WTC11 (cell line): Measurements from ENCODE around the gene MLX. TPM values are rescaled to one million over a fixed set of nuclear protein-coding genes. Genes with fewer than 3 reads are reported as not detected.

Experiments
- ATAC-seq: fragments of 200-7000 bp; cut with Tn5 transposase; 2 replicates; pipeline ENCODE4 v1.10.0; 2021; ENCODE audit warnings: mild to moderate bottlenecking, moderate library complexity
- CTCF ChIA-PET: fragments of 300-600 bp; sonication (Branson Sonifier 250); formaldehyde crosslinking; loops from one replicate; lab custom pipeline; 2021; ENCODE audit warnings: antibody characterized with exemption; lab: Charles Lee
- POLR2A ChIA-PET: fragments of 350-600 bp; sonication (Branson Sonifier 250); formaldehyde crosslinking; loops from one replicate; lab custom pipeline; 2021; ENCODE audit warnings: antibody characterized with exemption; lab: Charles Lee
- DNase-seq: peaks from one replicate; pipeline ENCODE4 v3.0.0; 2021; ENCODE audit warnings: low spot score
- H3K27ac Mint-ChIP-seq: 2 replicates; pipeline ENCODE4 v1.8.0; 2021; ENCODE audit warnings: mixed read lengths
- H3K27me3 Mint-ChIP-seq: 2 replicates; pipeline ENCODE4 v1.8.0; 2021; ENCODE audit warnings: low read depth, mild to moderate bottlenecking, moderate library complexity, mixed read lengths
- H3K36me3 Mint-ChIP-seq: 2 replicates; pipeline ENCODE4 v1.8.0; 2021; ENCODE audit warnings: mixed read lengths
- H3K4me1 Mint-ChIP-seq: 2 replicates; pipeline ENCODE4 v1.8.0; 2022; ENCODE audit warnings: mixed read lengths
- H3K4me3 Mint-ChIP-seq: 2 replicates; pipeline ENCODE4 v1.8.0; 2021; ENCODE audit warnings: mild to moderate bottlenecking, moderate library complexity, mixed read lengths
- H3K9me3 Mint-ChIP-seq: 2 replicates; pipeline ENCODE4 v1.8.0; 2021; ENCODE audit warnings: mixed read lengths
- CREM ChIP-seq: sonication (generic); formaldehyde crosslinking; IDR thresholded peaks from 2 replicates; pipeline ENCODE4 v1.8.1; 2022; ENCODE audit warnings: mild to moderate bottlenecking, missing genetic modification reagents, moderate library complexity
- EMX1 ChIP-seq: fragments of 250-450 bp; sonication (Bioruptor Pico); IDR thresholded peaks from 2 replicates; pipeline ENCODE4 v1.8.0; 2021; ENCODE audit warnings: mild to moderate bottlenecking
- ETV6 ChIP-seq: sonication (generic); formaldehyde crosslinking; IDR thresholded peaks from 2 replicates; pipeline ENCODE4 v1.8.1; 2022; ENCODE audit warnings: mild to moderate bottlenecking, missing genetic modification reagents
- FOXK1 ChIP-seq: sonication (generic); formaldehyde crosslinking; IDR thresholded peaks from 2 replicates; pipeline ENCODE4 v1.8.0; 2022; ENCODE audit warnings: mild to moderate bottlenecking, moderate library complexity, missing genetic modification reagents
- NFE2L1 ChIP-seq: sonication (generic); formaldehyde crosslinking; IDR thresholded peaks from 2 replicates; pipeline ENCODE4 v1.8.1; 2023; ENCODE audit warnings: missing genetic modification reagents
- NFYB ChIP-seq: sonication (generic); formaldehyde crosslinking; conservative IDR thresholded peaks from 2 replicates; pipeline ENCODE4 v1.8.0; 2022; ENCODE audit warnings: low read depth, missing genetic modification reagents
- PRRX2 ChIP-seq: fragments of 250-450 bp; sonication (Bioruptor Pico); IDR thresholded peaks from 2 replicates; pipeline ENCODE4 v1.8.0; 2021; ENCODE audit warnings: mild to moderate bottlenecking
- SMAD3 ChIP-seq: sonication (generic); formaldehyde crosslinking; IDR thresholded peaks from 2 replicates; pipeline ENCODE4 v1.8.0; 2022; ENCODE audit warnings: missing genetic modification reagents, mild to moderate bottlenecking, borderline replicate concordance
- TCF7 ChIP-seq: sonication (generic); formaldehyde crosslinking; IDR thresholded peaks from 2 replicates; pipeline ENCODE4 v1.8.0; 2022; ENCODE audit warnings: mild to moderate bottlenecking, low read depth, missing genetic modification reagents, moderate library complexity
- TEAD4 ChIP-seq: sonication (generic); formaldehyde crosslinking; IDR thresholded peaks from 2 replicates; pipeline ENCODE4 v1.8.0; 2022; ENCODE audit warnings: mild to moderate bottlenecking, missing genetic modification reagents
- ZNF121 ChIP-seq: sonication (generic); formaldehyde crosslinking; IDR thresholded peaks from 2 replicates; pipeline ENCODE4 v1.8.0; 2023; ENCODE audit warnings: missing genetic modification reagents
- ZNF317 ChIP-seq: sonication (generic); formaldehyde crosslinking; IDR thresholded peaks from 2 replicates; pipeline ENCODE4 v1.8.1; 2023; ENCODE audit warnings: low read depth, mild to moderate bottlenecking, moderate library complexity, missing genetic modification reagents, borderline replicate concordance
- ZNF671 ChIP-seq: fragments of 250-450 bp; sonication (Bioruptor Pico); IDR thresholded peaks from 2 replicates; pipeline ENCODE4 v1.8.0; 2021; ENCODE audit warnings: mild to moderate bottlenecking
- total RNA-seq: library from RNA; stranded (reverse); gene quantifications from 3 replicates; pipeline ENCODE4 v1.2.3, GENCODE V29; 2021
- TF ChIP-seq, protein P1 (sequence below): sonication (generic); formaldehyde crosslinking; IDR thresholded peaks from 2 replicates; pipeline ENCODE4 v1.8.1; 2022; ENCODE audit warnings: low read depth, missing genetic modification reagents, borderline replicate concordance
- TF ChIP-seq, protein P2 (sequence below): sonication (generic); formaldehyde crosslinking; IDR thresholded peaks from 2 replicates; pipeline ENCODE4 v1.8.1; 2022; ENCODE audit warnings: mild to moderate bottlenecking, moderate library complexity, missing genetic modification reagents
- TF ChIP-seq, protein P3 (sequence below): sonication (generic); formaldehyde crosslinking; IDR thresholded peaks from 2 replicates; pipeline ENCODE4 v1.8.1; 2022; ENCODE audit warnings: missing genetic modification reagents, borderline replicate concordance
- TF ChIP-seq, protein P4 (sequence below): fragments of 250-450 bp; sonication (Bioruptor Pico); IDR thresholded peaks from 2 replicates; pipeline ENCODE4 v1.9.0; 2021; ENCODE audit warnings: moderate library complexity, mild to moderate bottlenecking, inconsistent platforms, borderline replicate concordance
- TF ChIP-seq, protein P5 (sequence below): fragments of 250-450 bp; sonication (Bioruptor Pico); IDR thresholded peaks from 2 replicates; pipeline ENCODE4 v1.8.0; 2021; ENCODE audit warnings: mild to moderate bottlenecking

The MLX gene
- total RNA-seq, 1 experiment from 2014 or later, result 34.9 TPM

DNA sequence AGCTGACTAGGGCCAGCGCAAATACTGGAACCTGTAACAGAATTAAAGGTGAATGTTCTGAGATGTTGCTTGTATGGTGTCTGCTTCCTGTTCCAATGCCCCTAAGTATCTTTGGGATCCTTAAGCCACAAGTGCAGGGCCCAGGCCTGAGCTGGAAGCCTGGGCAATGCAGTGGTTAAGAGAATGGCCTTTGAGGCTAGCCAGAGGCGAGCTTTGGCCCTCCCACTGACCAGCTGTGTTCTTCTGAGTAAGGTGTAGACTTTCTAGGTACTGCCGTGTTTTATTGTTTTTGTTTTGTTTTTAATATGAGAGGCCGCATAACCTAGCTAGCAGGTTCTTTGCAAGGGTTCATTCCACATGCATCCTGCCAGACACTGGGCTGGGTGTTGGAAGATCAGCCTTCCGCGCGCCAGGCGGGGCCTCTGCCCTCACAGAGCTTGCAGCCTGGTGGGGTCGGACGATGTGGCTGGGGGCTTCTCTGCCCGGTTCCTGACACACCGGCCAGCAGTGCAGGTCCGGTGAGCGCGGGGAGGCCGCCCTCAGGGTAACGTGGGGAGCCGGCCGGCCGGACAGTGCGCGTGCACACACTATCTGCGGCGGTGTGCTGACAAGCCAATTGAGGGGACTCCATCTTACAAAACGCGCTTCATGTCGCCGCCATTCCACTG lies 551 bp upstream of the MLX start:
- Mint-ChIP-seq H3K27me3 (no peaks in the 10 kb centered on the region), H3K4me3 (peak overlapping the region; percentile 94), H3K27ac (peak overlapping the region; percentile 86), H3K36me3 (peaks cover 25% of the 10 kb centered on the region), H3K4me1 (peaks cover 22% of the 10 kb centered on the region), H3K9me3 (no peaks in the 10 kb centered on the region)
- TF ChIP-seq CREM (0 out of 2 replicates have a peak, but pooled peaks have one; percentile 27), ETV6 (no peak), FOXK1 (CRISPR knock-in tag) (0 out of 2 replicates have a peak, but pooled peaks have one; percentile 14), TEAD4 (no peak)
- POLR2A ChIA-PET, result interaction anchor here (0.6 kb wide), 1 partner anchor 83 kb away, joined by 3 read pairs; no protein-coding TSS in a partner anchor
- ATAC-seq (no peak; the same call in 1 of the 2 replicates), DNase-seq (no peak)
- CTCF ChIA-PET, result interaction anchor here (0.6 to 3.4 kb wide), 5 partner anchors 12 to 200 kb away, joined by 3 to 30 read pairs (median 4); partner anchors contain the start of gene PSMC3IP

DNA sequence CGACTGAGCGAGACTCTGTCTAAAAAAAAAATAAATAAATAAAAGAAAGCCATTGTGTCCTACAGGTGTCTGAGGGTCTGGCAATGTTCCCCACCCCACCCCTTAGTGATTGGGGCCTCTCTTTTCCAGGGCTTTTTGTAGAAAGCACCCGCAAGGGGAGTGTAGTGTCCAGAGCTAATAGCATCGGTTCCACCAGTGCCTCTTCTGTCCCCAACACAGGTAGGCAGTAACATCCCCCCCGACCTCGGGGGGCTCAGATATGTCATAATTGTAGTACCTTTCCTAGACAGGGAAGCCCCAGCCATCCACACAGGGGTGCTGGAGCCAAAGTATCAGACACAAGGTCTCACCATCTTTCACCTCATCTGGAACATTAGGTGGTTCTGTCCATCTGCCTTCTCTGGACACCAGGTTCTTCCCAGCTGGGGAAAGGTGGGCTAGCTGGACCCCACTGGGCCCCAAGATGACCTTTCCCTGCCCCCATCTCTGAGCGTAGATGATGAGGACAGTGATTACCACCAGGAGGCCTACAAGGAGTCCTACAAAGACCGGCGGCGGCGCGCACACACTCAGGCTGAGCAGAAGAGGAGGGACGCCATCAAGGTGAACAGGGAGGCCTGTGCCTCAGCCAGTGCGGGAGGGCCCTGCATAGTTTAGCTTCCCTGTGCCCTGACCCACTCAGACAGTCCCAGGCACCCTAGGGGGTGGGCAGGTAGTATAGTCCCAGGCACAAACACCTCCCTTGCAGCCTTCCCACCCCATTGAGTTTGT lies 1.6 kb downstream of the MLX start:
- ATAC-seq (no peak), DNase-seq (no peak)
- H3K9me3 Mint-ChIP-seq, result no peaks in the 10 kb centered on the region
- no peak overlapping the region for H3K4me3 Mint-ChIP-seq
- H3K27me3 Mint-ChIP-seq, result no peaks in the 10 kb centered on the region
- no peak overlapping the region for H3K27ac Mint-ChIP-seq
- TF ChIP-seq, protein P1, sequence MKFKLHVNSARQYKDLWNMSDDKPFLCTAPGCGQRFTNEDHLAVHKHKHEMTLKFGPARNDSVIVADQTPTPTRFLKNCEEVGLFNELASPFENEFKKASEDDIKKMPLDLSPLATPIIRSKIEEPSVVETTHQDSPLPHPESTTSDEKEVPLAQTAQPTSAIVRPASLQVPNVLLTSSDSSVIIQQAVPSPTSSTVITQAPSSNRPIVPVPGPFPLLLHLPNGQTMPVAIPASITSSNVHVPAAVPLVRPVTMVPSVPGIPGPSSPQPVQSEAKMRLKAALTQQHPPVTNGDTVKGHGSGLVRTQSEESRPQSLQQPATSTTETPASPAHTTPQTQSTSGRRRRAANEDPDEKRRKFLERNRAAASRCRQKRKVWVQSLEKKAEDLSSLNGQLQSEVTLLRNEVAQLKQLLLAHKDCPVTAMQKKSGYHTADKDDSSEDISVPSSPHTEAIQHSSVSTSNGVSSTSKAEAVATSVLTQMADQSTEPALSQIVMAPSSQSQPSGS (CRISPR knock-in tag), result no peak
- TF ChIP-seq NFYB (CRISPR knock-in tag) (no peak), FOXK1 (CRISPR knock-in tag) (no peak), SMAD3 (CRISPR knock-in tag) (no peak), NFE2L1 (CRISPR knock-in tag) (no peak), ZNF317 (CRISPR knock-in tag) (no peak), ZNF671 (CRISPR knock-in tag) (no peak), TCF7 (CRISPR knock-in tag) (no peak), EMX1 (CRISPR knock-in tag) (no peak), ZNF121 (CRISPR knock-in tag) (no peak), PRRX2 (CRISPR knock-in tag) (no peak)
- TF ChIP-seq, protein P2, sequence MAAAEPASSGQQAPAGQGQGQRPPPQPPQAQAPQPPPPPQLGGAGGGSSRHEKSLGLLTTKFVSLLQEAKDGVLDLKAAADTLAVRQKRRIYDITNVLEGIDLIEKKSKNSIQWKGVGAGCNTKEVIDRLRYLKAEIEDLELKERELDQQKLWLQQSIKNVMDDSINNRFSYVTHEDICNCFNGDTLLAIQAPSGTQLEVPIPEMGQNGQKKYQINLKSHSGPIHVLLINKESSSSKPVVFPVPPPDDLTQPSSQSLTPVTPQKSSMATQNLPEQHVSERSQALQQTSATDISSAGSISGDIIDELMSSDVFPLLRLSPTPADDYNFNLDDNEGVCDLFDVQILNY, result no peak
- TF ChIP-seq, protein P3, sequence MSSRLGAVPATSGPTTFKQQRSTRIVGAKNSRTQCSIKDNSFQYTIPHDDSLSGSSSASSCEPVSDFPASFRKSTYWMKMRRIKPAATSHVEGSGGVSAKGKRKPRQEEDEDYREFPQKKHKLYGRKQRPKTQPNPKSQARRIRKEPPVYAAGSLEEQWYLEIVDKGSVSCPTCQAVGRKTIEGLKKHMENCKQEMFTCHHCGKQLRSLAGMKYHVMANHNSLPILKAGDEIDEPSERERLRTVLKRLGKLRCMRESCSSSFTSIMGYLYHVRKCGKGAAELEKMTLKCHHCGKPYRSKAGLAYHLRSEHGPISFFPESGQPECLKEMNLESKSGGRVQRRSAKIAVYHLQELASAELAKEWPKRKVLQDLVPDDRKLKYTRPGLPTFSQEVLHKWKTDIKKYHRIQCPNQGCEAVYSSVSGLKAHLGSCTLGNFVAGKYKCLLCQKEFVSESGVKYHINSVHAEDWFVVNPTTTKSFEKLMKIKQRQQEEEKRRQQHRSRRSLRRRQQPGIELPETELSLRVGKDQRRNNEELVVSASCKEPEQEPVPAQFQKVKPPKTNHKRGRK, result no peak
- TF ChIP-seq, protein P4, sequence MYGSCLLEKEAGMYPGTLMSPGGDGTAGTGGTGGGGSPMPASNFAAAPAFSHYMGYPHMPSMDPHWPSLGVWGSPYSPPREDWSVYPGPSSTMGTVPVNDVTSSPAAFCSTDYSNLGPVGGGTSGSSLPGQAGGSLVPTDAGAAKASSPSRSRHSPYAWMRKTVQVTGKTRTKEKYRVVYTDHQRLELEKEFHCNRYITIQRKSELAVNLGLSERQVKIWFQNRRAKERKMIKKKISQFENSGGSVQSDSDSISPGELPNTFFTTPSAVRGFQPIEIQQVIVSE (CRISPR knock-in tag), result no peak
- TF ChIP-seq, protein P5, sequence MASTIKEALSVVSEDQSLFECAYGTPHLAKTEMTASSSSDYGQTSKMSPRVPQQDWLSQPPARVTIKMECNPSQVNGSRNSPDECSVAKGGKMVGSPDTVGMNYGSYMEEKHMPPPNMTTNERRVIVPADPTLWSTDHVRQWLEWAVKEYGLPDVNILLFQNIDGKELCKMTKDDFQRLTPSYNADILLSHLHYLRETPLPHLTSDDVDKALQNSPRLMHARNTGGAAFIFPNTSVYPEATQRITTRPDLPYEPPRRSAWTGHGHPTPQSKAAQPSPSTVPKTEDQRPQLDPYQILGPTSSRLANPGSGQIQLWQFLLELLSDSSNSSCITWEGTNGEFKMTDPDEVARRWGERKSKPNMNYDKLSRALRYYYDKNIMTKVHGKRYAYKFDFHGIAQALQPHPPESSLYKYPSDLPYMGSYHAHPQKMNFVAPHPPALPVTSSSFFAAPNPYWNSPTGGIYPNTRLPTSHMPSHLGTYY (CRISPR knock-in tag), result no peak
- peaks cover 45% of the 10 kb centered on the region for H3K36me3 Mint-ChIP-seq
- ChIA-PET CTCF (interaction anchor here (1.1 to 3.4 kb wide), 2 partner anchors 9 to 51 kb away, joined by 3 to 30 read pairs; partner anchors contain the start of gene PSMC3IP), POLR2A (no interaction called here)
- H3K4me1 Mint-ChIP-seq, result peaks cover 12% of the 10 kb centered on the region
